Camera-type eye (tissue), 1 donor: Measurements from ENCODE around the gene RASL10A. TPM values are rescaled to one million over a fixed set of nuclear protein-coding genes. Genes with fewer than 3 reads are reported as not detected.

Source experiments
- total RNA-seq: library from RNA; depleted of rRNA; stranded (reverse); fragments of >200 nt; gene quantifications from one replicate; pipeline ENCODE4 v1.2.3, GENCODE V29; 2014

The RASL10A gene, protein sequence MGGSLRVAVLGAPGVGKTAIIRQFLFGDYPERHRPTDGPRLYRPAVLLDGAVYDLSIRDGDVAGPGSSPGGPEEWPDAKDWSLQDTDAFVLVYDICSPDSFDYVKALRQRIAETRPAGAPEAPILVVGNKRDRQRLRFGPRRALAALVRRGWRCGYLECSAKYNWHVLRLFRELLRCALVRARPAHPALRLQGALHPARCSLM
- 2.9 TPM for total RNA-seq

DNA sequence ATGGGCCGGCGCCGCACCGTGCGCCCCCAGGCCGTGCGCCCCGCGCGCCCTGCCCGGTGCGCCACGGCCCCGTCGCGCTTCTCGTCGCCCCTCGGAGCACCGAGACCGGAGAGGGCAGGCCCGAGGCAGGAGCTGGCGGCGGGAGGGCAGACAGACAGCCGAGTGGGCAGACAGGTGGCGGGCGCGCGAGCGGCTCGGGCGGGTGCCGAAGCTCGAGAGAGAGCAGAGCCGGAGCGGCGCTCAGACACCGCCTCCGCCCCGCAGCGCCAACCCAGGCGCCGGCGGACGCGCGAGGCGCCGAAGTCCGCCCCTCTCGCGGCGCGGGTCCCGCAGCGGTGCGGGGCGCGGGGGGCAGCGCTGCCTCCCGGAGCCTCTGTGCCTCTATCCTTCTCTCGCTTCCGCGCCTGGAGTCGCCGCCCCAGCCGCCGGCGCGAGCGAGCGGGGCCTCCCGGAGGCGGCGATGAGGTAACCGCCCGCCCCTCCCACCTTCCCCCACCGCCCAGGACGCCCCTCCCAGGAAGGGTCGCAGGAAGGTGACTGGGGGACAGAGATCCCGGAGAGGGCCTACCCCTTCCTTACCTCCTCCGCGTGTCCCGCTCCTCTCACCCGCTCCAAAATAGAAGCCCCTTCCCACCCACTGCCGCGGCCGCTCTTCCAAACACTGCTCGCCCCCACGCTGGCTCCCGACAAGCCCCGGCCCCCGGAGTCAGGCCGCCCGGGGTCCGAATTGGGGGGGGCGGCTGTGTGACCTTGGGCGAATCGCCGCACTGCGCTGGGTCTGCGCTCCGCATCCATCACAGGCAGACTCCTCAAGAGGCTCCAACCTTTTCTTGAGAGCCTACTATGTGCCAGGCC is at the start of gene RASL10A:
Gene RASL10A (minus strand): TSS at position 412 of the 855 bp plus-strand sequence. CDS start 451 bp downstream, outside the sequence.

DNA sequence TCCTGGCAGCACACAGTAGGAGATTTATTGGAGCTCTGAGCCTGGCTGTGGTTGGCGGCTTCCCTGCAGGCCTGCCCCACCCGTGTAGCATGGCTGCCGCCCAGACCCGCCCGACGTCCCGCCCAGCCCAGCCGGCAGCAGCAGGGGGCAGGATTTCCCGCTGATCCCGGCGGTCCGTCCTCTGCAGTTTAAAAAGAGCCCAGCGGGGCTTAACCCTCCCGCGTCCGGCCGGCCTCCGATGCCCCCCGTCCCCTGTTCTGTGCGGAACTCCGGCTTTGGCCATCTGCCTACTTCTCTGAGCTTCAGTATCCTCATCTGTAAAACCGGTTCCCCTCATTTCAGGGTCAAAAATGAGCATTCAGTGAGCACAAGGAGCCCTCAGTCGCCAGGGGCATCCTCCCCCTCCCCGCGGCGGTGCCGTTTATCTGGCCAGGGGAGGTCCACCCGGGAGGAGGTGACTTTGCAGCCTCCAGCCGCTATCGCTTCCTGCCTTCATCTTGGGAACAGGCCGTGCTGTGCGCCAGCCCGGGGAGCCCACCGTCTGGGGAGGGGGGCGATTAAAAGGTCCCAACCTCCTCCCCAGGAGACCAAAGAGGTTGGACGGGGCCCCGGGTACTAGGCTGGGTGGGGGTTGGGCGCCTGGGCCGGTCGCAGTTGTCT is 9.2 kb downstream of the RASL10A start, which contains the start of gene GAS2L1:
Gene GAS2L1 (plus strand): TSS at position 476 of the 660 bp plus-strand sequence. CDS start 1,456 bp downstream, outside the sequence.

GRCh38 chr22:29267858-29268510 is 47.5 kb downstream of the RASL10A start, which contains the start of the genes EWSR1 and RHBDD3:
Gene EWSR1 (plus strand): TSS chr22:29268268. CDS start chr22:29268337, 69 bp downstream.
Gene RHBDD3 (minus strand): TSS chr22:29267981. CDS start chr22:29265626, 2,355 bp downstream.

Other genes with a start within 250 kb of the RASL10A start
- 38.2 TPM for gene KREMEN1, start 242.7 kb downstream of the RASL10A start, total RNA-seq
- gene EMID1, start 109.8 kb downstream of the RASL10A start, total RNA-seq = 12.3 TPM
- 35.5 TPM for gene RHBDD3, start 47.7 kb downstream of the RASL10A start, total RNA-seq
- 214 TPM for gene EWSR1, start 47.4 kb downstream of the RASL10A start, total RNA-seq
- 9.0 TPM for gene GAS2L1, start 9.0 kb downstream of the RASL10A start, total RNA-seq
- 50.9 TPM for gene AP1B1, start 72.9 kb upstream of the RASL10A start, total RNA-seq
- gene RFPL1, start 122.9 kb upstream of the RASL10A start, total RNA-seq = not detected
- gene NEFH, start 164.5 kb upstream of the RASL10A start, total RNA-seq = 1.8 TPM
- 45.9 TPM for gene THOC5, start 238.1 kb upstream of the RASL10A start, total RNA-seq